ENCODE data around the gene ARMC3.

- TF ChIP-seq POLR2A (IDR thresholded peaks at IDR 0.05; ENCODE audit: low read depth, low read length) (no peak), POLR2AphosphoS5 (IDR thresholded peaks at IDR 0.05; ENCODE audit: low read depth, low read length) (no peak), POU2F2 (IDR thresholded peaks at IDR 0.05; ENCODE audit: low read depth, low read length) (no peak), TAF1 (IDR thresholded peaks at IDR 0.05; ENCODE audit: low read depth, low read length) (no peak)
These were observed 85.9 kb downstream of the ARMC3 start for GRCh38 chr10:23013581-23014335.
